ENCODE results near the gene GAMT.

Gene GAMT

DNA sequence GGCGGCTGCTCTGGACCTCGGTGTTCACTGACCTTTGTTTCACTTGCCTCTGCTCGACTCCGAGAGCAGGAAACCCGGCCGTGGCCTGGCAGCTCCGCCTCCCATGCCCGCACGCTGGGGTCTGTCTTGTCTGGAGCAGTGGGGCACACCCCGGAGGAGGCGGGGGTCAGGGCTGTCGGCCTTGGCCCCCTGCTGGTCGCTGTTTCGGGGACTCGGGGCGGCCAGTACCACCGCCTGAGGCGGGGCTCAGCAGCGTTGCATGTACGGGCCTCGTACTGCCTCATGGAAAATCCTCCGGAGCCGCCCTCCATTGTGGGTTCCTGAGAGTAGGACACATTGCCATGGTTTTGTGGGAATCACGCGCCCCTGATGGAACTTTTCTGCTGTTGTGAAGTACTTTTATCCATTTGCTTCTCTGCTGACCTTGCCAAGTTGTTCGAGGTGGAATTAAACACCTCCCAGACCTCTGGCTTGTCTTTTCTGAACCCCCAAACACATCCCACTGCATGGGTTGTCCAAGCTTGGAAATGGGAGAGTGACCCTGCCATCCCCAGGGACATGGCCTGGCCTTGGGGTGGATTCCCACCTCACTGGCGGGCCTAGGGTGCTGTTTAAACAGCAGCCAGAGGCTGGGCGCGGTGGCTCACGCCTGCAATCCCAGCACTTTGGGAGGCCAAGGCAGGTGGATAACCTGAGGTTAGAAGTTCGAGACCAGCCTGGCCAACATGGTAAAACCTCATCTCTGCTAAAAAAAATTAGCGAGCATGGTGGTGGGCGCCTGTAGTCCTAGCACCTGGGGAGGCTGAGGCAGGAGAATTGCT lies 23.2 kb downstream of the GAMT start:
- Mint-ChIP-seq H3K9me3 (no peaks in the 10 kb centered on the region), H3K4me3 (no peak overlapping the region), H3K36me3 (ENCODE audit: low read depth) (peaks cover 20% of the 10 kb centered on the region), H3K4me1 (ENCODE audit: low read depth) (peaks cover 5% of the 10 kb centered on the region), H3K27ac (no peak overlapping the region), H3K27me3 (peaks cover under 1% of the 10 kb centered on the region)

DNA sequence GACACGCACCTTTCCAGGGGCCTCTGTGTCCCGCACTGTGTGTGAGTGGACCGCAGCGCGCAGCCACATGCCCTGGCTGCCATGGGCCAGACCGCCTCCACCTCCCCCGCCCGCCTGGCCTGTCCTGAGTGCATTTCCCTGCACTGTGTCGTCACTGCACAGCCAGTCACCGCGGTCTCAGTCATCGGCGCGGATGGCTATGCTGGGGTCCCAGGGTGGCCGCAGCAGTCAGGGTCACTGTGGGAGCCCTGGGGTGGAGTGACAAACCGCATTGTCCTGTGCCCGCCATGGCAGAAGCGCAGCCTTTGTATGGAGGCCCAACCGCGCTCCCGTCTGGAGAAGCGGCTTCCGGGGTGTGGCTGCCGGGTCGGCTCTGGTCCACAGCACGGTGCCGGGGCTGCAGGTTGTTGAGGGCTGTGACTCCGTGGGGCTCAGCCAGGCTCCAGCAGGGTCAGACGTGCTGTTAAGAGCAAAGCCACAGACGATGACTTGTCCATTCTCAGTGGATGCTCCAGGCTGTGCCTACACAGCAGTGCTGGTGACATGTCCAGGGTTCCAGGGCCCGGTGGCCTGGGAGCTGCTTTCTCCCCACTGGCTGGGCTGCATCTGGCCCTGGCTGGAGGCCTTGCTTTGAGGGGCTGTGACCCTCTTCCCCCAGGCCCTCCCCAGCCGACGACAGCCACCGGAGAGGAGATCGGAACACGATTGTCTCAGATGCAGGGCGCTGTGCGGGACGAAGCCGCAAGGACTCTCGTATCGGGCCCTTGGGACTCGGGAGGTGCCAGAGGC lies 24.0 kb downstream of the GAMT start:
- H3K36me3 Mint-ChIP-seq (ENCODE audit: low read depth): peaks cover 19% of the 10 kb centered on the region
- H3K4me1 Mint-ChIP-seq (ENCODE audit: low read depth): no peaks in the 10 kb centered on the region
- H3K27ac Mint-ChIP-seq: no peak overlapping the region
- H3K4me3 Mint-ChIP-seq: no peak overlapping the region
- H3K9me3 Mint-ChIP-seq: no peaks in the 10 kb centered on the region
- H3K27me3 Mint-ChIP-seq: no peaks in the 10 kb centered on the region

DNA sequence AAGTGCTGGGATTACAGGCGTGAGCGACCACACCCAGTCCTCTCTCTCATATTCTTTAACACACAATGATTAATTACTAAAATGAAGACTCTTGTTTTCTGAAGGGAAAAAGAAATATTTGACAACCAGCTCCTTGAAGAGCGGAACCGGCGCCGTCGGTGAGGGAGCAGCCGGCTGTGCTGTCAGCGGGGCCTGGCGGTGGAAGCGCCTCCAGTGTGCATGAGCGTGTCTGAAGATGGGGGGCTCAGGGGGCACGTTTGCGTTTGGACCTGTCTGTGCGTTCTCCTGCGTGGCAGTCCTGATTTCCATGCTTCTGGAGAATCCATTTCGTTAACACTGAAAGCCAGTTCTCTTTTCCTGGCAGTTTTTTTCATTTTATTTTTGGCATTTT lies 24.9 kb downstream of the GAMT start:
- Mint-ChIP-seq H3K4me3 (no peak overlapping the region), H3K36me3 (ENCODE audit: low read depth) (peaks cover 19% of the 10 kb centered on the region), H3K27me3 (no peaks in the 10 kb centered on the region), H3K4me1 (ENCODE audit: low read depth) (no peaks in the 10 kb centered on the region), H3K27ac (no peak overlapping the region), H3K9me3 (no peaks in the 10 kb centered on the region)

DNA sequence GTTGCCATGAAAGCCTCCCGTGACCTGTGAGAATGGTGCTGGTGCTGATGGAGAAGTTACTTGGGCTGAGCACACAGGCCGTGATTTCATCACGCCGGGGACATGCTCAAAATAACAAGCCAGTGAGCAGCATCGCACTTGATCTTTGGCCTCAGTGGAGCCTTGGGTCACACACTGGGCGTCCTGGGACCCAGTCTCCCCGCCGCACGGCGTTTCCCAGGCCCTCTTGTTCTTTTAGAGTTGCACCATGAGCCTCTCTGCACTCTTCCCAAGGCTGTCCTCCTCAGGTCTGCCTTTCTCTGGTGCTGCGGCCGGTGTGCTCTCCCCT lies 27.1 kb downstream of the GAMT start:
- Mint-ChIP-seq H3K4me1 (ENCODE audit: low read depth) (no peaks in the 10 kb centered on the region), H3K4me3 (no peak overlapping the region), H3K27ac (no peak overlapping the region), H3K27me3 (no peaks in the 10 kb centered on the region), H3K9me3 (no peaks in the 10 kb centered on the region), H3K36me3 (ENCODE audit: low read depth) (peaks cover 24% of the 10 kb centered on the region)

DNA sequence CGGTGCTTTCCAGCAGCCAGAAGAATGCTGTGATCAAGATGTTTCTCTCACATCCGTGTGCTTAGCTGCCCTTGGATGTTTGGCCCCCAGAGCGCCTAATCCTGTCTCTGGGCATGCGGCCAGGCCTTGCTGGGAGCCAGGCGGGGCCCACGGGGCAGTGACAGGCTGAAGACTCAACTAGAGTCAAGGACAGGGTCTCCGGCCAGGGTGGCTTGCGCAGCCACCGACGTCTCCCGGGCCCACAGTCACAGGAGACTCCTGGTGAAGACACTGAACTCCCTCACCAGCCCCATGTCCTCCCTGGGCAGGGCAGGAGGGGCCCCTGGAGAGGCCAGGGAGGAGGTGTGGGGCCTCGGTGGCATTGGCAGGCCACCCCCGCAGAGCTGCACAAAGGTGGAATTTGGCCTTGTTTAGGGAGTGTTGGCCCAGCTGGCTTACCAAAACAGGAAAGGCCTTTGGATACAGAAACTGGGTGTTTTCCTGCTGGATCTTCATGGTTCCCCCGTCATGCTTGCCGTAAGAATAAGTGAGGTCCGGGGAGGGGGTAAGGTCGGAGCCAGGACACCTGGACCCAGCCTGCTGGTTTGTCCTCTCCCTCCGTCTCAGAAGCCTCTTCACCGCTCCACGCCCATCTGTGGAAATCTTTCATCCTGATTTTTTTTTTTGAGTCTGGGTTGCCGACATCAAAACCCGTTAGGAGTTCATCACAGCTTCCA lies 27.6 kb downstream of the GAMT start:
- Mint-ChIP-seq H3K36me3 (ENCODE audit: low read depth) (peaks cover 24% of the 10 kb centered on the region), H3K4me3 (no peak overlapping the region), H3K9me3 (no peaks in the 10 kb centered on the region), H3K27ac (no peak overlapping the region), H3K4me1 (ENCODE audit: low read depth) (no peaks in the 10 kb centered on the region), H3K27me3 (no peaks in the 10 kb centered on the region)

DNA sequence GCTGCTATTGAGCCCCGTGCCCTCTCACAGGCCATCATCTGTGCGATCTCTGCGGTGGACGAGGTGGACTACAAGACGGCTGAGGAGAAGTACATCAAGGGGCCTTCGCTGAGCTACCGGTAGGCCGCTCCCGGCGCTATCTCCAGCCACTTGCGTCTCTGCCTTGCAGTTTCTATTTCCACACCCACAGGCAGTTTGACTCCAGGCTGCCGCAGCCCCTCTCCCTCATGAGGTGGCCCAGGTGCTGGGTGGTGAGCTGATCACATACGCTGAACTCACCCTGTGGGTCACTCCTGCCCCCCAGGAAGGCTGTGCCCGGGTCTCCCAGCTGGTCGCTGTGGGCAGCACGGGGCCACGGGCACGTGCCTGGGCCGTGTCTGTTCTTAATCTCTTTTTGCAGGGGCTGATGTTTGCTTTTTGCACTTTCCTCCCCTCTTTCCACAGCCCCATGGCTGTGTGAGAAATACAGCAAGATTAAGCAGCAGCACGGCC lies 28.3 kb downstream of the GAMT start:
- Mint-ChIP-seq H3K4me3 (no peak overlapping the region), H3K27ac (no peak overlapping the region), H3K9me3 (no peaks in the 10 kb centered on the region), H3K36me3 (ENCODE audit: low read depth) (peaks cover 24% of the 10 kb centered on the region), H3K4me1 (ENCODE audit: low read depth) (no peaks in the 10 kb centered on the region), H3K27me3 (no peaks in the 10 kb centered on the region)

DNA sequence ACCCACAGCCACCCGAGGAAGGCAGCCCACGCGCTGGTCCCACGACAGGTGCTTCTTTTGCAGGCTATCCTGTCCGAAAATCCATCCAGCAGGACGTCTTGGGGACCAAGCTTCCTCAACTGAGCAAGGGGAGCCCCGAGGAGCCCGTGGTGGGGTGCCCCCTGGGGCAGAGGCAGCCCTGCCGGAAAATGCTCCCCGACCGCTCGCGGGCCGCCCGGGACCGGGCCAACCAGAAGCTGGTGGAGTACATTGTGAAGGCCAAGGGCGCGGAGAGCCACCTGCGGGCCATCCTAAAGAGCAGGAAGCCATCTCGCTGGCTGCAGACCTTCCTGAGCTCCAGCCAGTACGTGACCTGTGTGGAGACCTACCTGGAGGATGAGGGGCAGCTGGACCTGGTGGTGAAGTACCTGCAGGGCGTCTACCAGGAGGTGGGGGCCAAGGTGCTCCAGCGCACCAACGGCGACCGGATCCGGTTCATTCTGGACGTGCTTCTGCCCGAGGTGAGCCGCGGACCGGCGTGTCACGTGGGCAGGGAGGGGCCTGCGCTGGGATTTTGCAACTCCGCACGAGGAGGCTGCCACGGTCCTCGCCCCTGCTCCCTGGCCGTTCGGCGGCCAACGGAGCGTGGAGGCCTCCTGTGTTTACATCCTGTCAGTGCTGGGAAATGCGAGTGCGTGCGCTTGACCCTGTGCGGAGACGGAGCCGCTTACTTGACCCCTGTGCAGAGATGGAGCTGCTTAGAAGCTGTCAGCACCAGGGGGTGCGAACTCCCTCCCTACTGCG lies 30.6 kb downstream of the GAMT start:
- no peaks in the 10 kb centered on the region for H3K9me3 Mint-ChIP-seq
- H3K4me1 Mint-ChIP-seq (ENCODE audit: low read depth): no peaks in the 10 kb centered on the region
- H3K27me3 Mint-ChIP-seq: no peaks in the 10 kb centered on the region
- H3K36me3 Mint-ChIP-seq (ENCODE audit: low read depth): peaks cover 23% of the 10 kb centered on the region
- no peak overlapping the region for H3K4me3 Mint-ChIP-seq
- no peak overlapping the region for H3K27ac Mint-ChIP-seq

DNA sequence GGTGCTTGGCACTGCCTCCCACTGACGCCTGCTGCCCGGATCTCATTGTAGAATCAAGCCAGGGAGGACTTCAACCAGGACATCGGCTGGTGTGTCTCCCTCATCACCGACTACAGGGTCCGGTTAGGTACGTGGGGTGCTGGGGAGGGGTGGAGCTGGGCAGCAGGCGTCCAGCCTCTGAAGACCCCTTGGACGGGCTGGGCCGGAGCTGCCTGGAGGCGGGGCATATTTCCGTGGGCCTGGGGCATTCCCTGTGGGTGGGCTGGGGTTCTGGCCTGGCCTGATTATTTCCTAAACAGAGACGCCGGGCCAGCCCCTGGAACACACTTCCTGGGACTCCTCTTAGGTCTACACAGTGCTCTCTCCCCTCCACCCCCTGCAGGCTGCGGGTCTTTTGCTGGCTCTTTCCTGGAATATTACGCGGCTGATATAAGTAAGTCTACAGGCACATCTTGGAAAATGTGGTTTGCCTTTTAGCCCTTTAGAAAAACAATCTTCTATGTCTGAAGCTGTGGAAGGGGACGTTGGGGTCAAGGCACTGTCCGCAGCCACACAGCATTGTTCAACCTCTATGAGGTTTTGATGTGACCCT lies 32.0 kb downstream of the GAMT start:
- Mint-ChIP-seq H3K27me3 (no peaks in the 10 kb centered on the region), H3K36me3 (ENCODE audit: low read depth) (peaks cover 31% of the 10 kb centered on the region), H3K9me3 (no peaks in the 10 kb centered on the region), H3K4me3 (no peak overlapping the region), H3K4me1 (ENCODE audit: low read depth) (peaks cover 8% of the 10 kb centered on the region), H3K27ac (no peak overlapping the region)

DNA sequence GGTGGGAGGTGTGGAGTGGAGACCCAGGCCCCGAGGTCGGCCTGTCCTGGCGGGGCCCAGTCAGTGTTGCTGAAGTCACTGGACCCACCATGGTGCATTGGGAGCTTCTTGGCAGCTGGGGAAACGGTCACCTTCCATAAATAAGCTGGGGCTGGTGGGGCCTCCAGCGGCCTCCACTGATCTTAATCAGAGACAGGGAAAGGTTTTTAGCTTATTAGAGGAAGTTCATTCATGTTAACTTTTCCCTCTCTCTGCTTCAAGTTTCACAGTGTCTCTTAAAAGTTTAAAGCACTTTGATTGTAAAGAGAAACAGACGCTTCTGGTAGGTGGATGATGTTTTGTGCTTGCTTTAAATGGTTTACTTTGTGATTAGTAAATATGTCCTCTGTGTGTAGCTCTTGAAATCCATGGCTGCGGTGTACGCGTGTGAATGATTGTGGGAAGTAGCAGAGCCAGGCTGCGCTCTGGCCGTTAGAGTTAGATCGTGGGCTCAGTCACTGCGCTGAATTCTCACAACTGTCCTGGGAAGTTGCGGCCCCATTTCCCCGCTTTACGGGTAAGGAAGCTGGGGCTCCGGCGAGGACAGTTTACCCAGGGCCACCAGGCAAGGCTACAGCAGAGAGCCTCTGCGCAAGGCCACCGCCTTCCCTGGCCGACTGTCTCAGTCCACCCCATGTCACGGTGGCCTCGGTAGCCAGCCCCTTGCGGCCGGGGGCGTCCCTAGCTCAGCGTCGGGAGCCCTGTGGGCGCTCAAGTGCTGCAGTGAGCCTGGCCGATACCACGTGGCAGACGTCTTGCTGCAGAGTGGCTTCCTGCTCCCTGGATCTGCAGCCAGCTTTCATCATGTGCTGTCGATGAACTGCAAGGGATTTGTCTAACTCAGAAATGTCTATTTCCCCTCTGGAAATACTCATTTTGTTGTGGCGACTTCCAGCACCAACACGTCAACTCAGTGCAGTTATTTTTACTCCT lies 34.2 kb downstream of the GAMT start:
- peaks cover 30% of the 10 kb centered on the region for H3K4me1 Mint-ChIP-seq (ENCODE audit: low read depth)
- H3K27ac Mint-ChIP-seq: no peak overlapping the region
- H3K27me3 Mint-ChIP-seq: no peaks in the 10 kb centered on the region
- no peak overlapping the region for H3K4me3 Mint-ChIP-seq
- no peaks in the 10 kb centered on the region for H3K9me3 Mint-ChIP-seq
- peaks cover 30% of the 10 kb centered on the region for H3K36me3 Mint-ChIP-seq (ENCODE audit: low read depth)

DNA sequence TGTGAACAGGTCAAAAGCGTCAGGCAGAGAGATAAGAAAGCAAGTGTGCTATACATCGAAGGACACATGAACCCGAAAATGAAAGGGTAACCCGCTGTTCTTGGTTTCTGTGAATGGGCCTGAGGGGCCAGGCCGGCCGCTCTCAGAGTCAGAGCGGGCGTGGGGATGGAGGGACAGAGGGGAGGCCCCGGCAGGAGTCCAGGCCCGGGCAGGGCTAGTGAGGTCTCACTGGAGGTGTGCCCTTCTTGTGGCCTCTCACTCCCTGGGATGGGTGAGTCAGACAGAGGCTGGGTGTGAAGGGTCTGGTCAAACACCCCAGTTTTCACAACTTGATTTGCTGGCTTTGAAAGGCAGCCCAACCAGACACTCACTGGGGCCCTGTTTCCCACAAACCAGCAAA lies 35.0 kb downstream of the GAMT start:
- Mint-ChIP-seq H3K27ac (no peak overlapping the region), H3K9me3 (no peaks in the 10 kb centered on the region), H3K27me3 (no peaks in the 10 kb centered on the region), H3K36me3 (ENCODE audit: low read depth) (peaks cover 38% of the 10 kb centered on the region), H3K4me1 (ENCODE audit: low read depth) (peaks cover 34% of the 10 kb centered on the region), H3K4me3 (no peak overlapping the region)

DNA sequence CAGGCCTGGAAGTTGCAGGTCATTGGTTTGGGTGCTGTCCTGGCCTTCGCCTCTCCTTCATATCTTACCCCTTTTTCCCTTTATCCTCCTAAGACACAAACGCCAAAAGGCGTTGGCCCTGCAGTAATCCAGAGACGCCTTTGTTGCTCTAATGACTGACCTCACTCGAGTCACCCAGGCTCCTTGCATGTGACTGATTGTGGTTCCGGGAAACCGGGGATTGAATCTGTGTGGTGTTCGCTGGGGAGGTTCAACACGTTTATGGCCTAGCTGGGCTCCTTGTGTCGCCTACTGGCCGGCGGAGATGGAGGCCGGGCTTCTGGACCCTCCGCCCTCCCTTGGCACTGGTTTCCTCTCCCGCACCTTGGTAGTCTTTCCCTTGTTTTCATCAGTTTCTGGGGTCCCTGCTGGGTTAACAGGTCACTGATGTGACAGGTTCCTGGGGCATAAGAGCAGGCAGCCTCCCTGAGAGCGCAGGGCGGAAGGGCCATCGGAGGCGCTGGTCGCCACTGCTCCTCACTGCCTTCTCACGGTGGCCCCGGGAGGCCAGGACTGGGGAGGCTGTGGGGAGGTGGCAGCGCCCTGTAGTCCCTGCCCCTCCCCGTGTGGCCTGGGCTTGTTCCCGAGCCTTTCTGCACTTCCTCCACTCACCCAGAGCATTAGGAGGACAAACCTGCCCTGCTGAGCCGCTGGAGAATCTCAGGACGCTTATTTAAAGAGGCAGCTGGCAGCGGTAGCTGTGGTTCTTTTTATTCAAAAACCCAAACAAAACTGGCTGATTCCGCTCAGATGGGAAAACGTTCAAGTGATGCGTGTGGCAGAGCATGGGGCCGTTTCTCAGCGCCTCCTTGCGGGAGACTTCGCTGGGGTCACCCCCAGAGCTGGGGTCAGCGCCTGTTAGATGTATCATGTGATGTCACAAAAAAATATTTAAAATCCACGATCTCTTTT lies 35.7 kb downstream of the GAMT start:
- peaks cover 34% of the 10 kb centered on the region for H3K4me1 Mint-ChIP-seq (ENCODE audit: low read depth)
- H3K27ac Mint-ChIP-seq: no peak overlapping the region
- peaks cover 40% of the 10 kb centered on the region for H3K36me3 Mint-ChIP-seq (ENCODE audit: low read depth)
- H3K9me3 Mint-ChIP-seq: no peaks in the 10 kb centered on the region
- no peak overlapping the region for H3K4me3 Mint-ChIP-seq
- no peaks in the 10 kb centered on the region for H3K27me3 Mint-ChIP-seq

DNA sequence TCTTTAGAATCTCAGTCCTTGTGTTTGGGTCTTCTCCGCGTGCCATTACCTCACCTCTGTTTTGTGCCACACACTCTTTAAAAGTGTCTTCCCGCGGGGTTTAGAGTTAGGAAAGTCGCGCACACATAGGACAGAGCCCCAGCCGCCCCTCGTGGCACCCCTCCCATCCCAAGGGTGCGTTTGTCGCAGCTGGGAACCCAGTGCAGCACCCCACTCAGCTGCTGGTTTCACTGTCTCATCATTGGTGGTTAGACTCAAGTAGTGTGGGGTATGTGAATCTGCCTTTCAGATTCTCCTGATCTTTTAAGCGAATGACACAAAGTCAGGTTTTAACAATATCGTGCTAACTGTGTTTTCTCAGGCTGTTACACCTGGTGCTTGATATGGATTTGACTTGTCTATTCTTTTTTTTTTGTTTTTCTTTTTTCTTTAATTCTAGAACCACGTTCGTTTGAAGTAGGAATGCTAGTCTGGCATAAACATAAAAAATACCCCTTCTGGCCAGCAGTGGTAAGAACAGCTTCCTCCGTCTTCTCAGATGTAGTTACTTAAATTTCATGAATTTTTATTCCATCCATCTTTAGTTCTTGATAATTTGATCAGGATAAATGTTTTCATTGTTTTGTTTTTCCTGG lies 37.2 kb downstream of the GAMT start:
- H3K27ac Mint-ChIP-seq: peak overlapping the region; percentile 36
- H3K4me3 Mint-ChIP-seq: peak overlapping the region; percentile 64
- H3K9me3 Mint-ChIP-seq: no peaks in the 10 kb centered on the region
- peaks cover 48% of the 10 kb centered on the region for H3K36me3 Mint-ChIP-seq (ENCODE audit: low read depth)
- H3K4me1 Mint-ChIP-seq (ENCODE audit: low read depth): peaks cover 34% of the 10 kb centered on the region
- H3K27me3 Mint-ChIP-seq: no peaks in the 10 kb centered on the region
